Astrocyte (in vitro differentiated cells and primary cell): ENCODE data around the gene NKAIN2. TPM values are rescaled to one million over a fixed set of nuclear protein-coding genes. Genes with fewer than 3 reads are reported as not detected.

Experiments used
- DNase-seq: peaks from one replicate; pipeline ENCODE4 v3.0.0-alpha.2; 2010; ENCODE audit warnings: low read depth
- FAIRE-seq: peaks from 2 replicates; lab custom pipeline; 2011; peaks lifted over from hg19 to GRCh38; lab: Jason Lieb, UNC
- H2AFZ ChIP-seq: 2 replicates; pipeline ENCODE4 v1.6.0; 2012; ENCODE audit warnings: low read depth, low read length, inconsistent platforms
- H3K27ac ChIP-seq: 2 replicates; pipeline ENCODE4 v1.5.1; 2011; ENCODE audit warnings: low read depth, low read length, inconsistent platforms
- H3K27me3 ChIP-seq: 2 replicates; pipeline ENCODE4 v1.6.0; 2011; ENCODE audit warnings: low read length, inconsistent platforms; ENCODE audit not compliant: insufficient read depth
- H3K36me3 ChIP-seq: 2 replicates; pipeline ENCODE4 v1.5.1; 2011; ENCODE audit warnings: low read length, inconsistent platforms; ENCODE audit not compliant: insufficient read depth
- H3K4me1 ChIP-seq: 2 replicates; pipeline ENCODE4 v1.5.1; 2011; ENCODE audit warnings: low read length, inconsistent platforms; ENCODE audit not compliant: insufficient read depth
- H3K4me2 ChIP-seq: 2 replicates; pipeline ENCODE4 v1.6.0; 2012; ENCODE audit warnings: low read length, inconsistent platforms
- H3K4me3 ChIP-seq: 2 replicates; pipeline ENCODE4 v1.5.1; 2011; ENCODE audit warnings: low read depth, mild to moderate bottlenecking, low read length, inconsistent platforms; ENCODE audit not compliant: insufficient read depth
- H3K79me2 ChIP-seq: 2 replicates; pipeline ENCODE4 v1.6.0; 2012; ENCODE audit warnings: mild to moderate bottlenecking, low read length, inconsistent platforms; ENCODE audit not compliant: insufficient read depth
- H3K9ac ChIP-seq: 2 replicates; pipeline ENCODE4 v1.6.0; 2012; ENCODE audit warnings: mild to moderate bottlenecking, low read length, inconsistent platforms
- H3K9me3 ChIP-seq: 2 replicates; pipeline ENCODE4 v1.5.1; 2012; ENCODE audit warnings: low read depth, mild to moderate bottlenecking, low read length, inconsistent platforms; ENCODE audit not compliant: insufficient read depth
- H4K20me1 ChIP-seq: 2 replicates; pipeline ENCODE4 v1.6.0; 2012; ENCODE audit warnings: low read length, inconsistent platforms; ENCODE audit not compliant: insufficient read depth
- H3K27ac Mint-ChIP-seq: one replicate; pipeline ENCODE4 v1.8.0; 2021; ENCODE audit warnings: mild to moderate bottlenecking, mixed read lengths; ENCODE audit not compliant: unreplicated experiment
- H3K27me3 Mint-ChIP-seq: one replicate; pipeline ENCODE4 v1.8.0; 2021; ENCODE audit warnings: low read depth, mixed read lengths; ENCODE audit not compliant: unreplicated experiment
- H3K36me3 Mint-ChIP-seq: one replicate; pipeline ENCODE4 v1.8.0; 2021; ENCODE audit warnings: low read depth, mixed read lengths; ENCODE audit not compliant: unreplicated experiment
- H3K4me1 Mint-ChIP-seq: one replicate; pipeline ENCODE4 v1.8.0; 2021; ENCODE audit warnings: low read depth, mixed read lengths; ENCODE audit not compliant: unreplicated experiment
- H3K4me3 Mint-ChIP-seq: one replicate; pipeline ENCODE4 v1.8.0; 2021; ENCODE audit warnings: mild to moderate bottlenecking, moderate library complexity, mixed read lengths; ENCODE audit not compliant: unreplicated experiment
- H3K9me3 Mint-ChIP-seq: one replicate; pipeline ENCODE4 v1.8.0; 2021; ENCODE audit warnings: mild to moderate bottlenecking, mixed read lengths; ENCODE audit not compliant: unreplicated experiment
- CTCF ChIP-seq: IDR thresholded peaks from 2 replicates; pipeline ENCODE4 v1.5.1; 2011; ENCODE audit warnings: low read depth, mild to moderate bottlenecking, inconsistent platforms, low read length, moderate library complexity; ENCODE audit not compliant: insufficient read depth
- EZH2 ChIP-seq: IDR thresholded peaks from 2 replicates; pipeline ENCODE4 v1.6.1; 2012; ENCODE audit warnings: mild to moderate bottlenecking, low read length, inconsistent platforms; ENCODE audit not compliant: insufficient read depth
- total RNA-seq: library from RNA; stranded (reverse); gene quantifications from 2 replicates; pipeline ENCODE4 v1.2.1, GENCODE V29; 2021

The NKAIN2 gene
- total RNA-seq, 1 donor from 2014 or later = 0.07 TPM

- Histone ChIP-seq H3K27me3 (no peaks in the 10 kb centered on the region), H3K4me1 (no peaks in the 10 kb centered on the region), H2AFZ (no peak overlapping the region), H3K9me3 (no peaks in the 10 kb centered on the region), H3K4me2 (no peak overlapping the region), H4K20me1 (no peaks in the 10 kb centered on the region), H3K79me2 (no peaks in the 10 kb centered on the region), H3K36me3 (no peaks in the 10 kb centered on the region), H3K27ac (no peak overlapping the region), H3K9ac (no peak overlapping the region), H3K4me3 (no peak overlapping the region)
- TF ChIP-seq CTCF (no peak), EZH2 (no peak)
- Mint-ChIP-seq H3K27ac (no peak overlapping the region), H3K36me3 (no peaks in the 10 kb centered on the region), H3K27me3 (no peaks in the 10 kb centered on the region), H3K4me3 (no peak overlapping the region), H3K9me3 (no peaks in the 10 kb centered on the region), H3K4me1 (no peaks in the 10 kb centered on the region)
- DNase-seq = no peak
- FAIRE-seq = no peak
Measured at GRCh38 chr6:124446961-124447360, 643.3 kb downstream of the NKAIN2 start.

DNA sequence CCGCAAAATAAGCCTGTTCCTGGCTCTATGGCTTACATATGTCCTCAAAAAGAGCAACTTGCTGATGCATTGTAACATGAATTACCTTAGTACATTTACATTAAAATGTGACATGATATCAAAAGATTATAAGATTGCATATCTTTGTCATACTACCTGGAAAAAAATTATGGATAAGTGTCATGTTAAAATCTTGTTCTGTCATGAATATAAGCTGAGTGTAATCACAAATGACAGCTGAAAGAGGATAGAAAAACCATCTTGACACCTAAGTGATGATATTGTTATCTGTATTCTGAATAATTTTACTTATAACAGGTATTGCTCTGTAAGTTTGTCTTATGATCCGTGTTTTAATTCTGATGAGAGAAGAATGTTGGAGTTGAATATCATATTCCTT is 655.6 kb downstream of the NKAIN2 start:
- Histone ChIP-seq H2AFZ (no peak overlapping the region), H3K79me2 (no peaks in the 10 kb centered on the region), H3K36me3 (no peaks in the 10 kb centered on the region), H3K27ac (no peak overlapping the region), H3K9me3 (no peaks in the 10 kb centered on the region), H3K4me1 (no peaks in the 10 kb centered on the region), H3K9ac (no peak overlapping the region), H3K4me2 (no peak overlapping the region), H3K4me3 (no peak overlapping the region), H3K27me3 (no peaks in the 10 kb centered on the region), H4K20me1 (no peaks in the 10 kb centered on the region)
- TF ChIP-seq EZH2 (no peak), CTCF (no peak)
- no peaks in the 10 kb centered on the region for H3K4me1 Mint-ChIP-seq
- no peak overlapping the region for H3K4me3 Mint-ChIP-seq
- FAIRE-seq = no peak
- no peaks in the 10 kb centered on the region for H3K36me3 Mint-ChIP-seq
- no peak for DNase-seq
- H3K27ac Mint-ChIP-seq = no peak overlapping the region
- no peaks in the 10 kb centered on the region for H3K27me3 Mint-ChIP-seq
- H3K9me3 Mint-ChIP-seq = no peaks in the 10 kb centered on the region

DNA sequence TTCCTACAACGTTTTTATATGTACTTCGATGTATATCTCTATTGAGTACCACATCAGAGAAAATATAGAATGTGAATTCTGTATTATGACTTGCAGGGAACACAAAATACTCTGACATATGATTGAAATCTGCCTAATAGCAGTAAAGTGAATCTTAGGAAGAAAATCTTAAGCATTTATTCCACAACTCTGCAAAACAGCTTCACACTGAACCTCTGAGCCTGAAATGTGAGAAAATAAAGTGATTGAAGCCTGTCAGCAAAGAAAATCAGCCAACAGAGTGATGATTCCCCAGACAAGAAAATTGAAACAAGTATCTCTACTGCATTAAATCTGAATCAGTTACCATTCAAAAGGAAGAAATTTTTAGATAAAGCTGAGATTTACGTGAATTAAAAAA is 659.1 kb downstream of the NKAIN2 start:
- Histone ChIP-seq H3K4me1 (no peaks in the 10 kb centered on the region), H3K9ac (no peak overlapping the region), H3K27ac (no peak overlapping the region), H2AFZ (no peak overlapping the region), H3K36me3 (no peaks in the 10 kb centered on the region), H3K9me3 (no peaks in the 10 kb centered on the region), H3K4me2 (no peak overlapping the region), H3K79me2 (no peaks in the 10 kb centered on the region), H3K27me3 (no peaks in the 10 kb centered on the region), H3K4me3 (no peak overlapping the region), H4K20me1 (no peaks in the 10 kb centered on the region)
- Mint-ChIP-seq H3K27me3 (no peaks in the 10 kb centered on the region), H3K4me1 (no peaks in the 10 kb centered on the region), H3K36me3 (no peaks in the 10 kb centered on the region), H3K4me3 (no peak overlapping the region), H3K9me3 (peaks cover 7% of the 10 kb centered on the region), H3K27ac (no peak overlapping the region)
- no peak for TF ChIP-seq CTCF
- no peak for TF ChIP-seq EZH2
- DNase-seq (no peak), FAIRE-seq (no peak)
